Retinal pigment epithelial cell (primary cell): ENCODE measurements around the gene ANKS1B.

ENCODE experiments used
- DNase-seq: peaks from one replicate; pipeline ENCODE4 v3.0.0-alpha.2; 2010; ENCODE audit warnings: low read depth
- H3K4me3 ChIP-seq: 2 replicates; pipeline ENCODE4 v1.5.1; 2011; ENCODE audit warnings: mild to moderate bottlenecking, low read length, control low read depth, moderate library complexity
- CTCF ChIP-seq: conservative IDR thresholded peaks from 2 replicates; pipeline ENCODE4 v1.5.1; 2011; ENCODE audit warnings: low read depth, low read length, control low read depth, inconsistent platforms

Gene ANKS1B

DNA sequence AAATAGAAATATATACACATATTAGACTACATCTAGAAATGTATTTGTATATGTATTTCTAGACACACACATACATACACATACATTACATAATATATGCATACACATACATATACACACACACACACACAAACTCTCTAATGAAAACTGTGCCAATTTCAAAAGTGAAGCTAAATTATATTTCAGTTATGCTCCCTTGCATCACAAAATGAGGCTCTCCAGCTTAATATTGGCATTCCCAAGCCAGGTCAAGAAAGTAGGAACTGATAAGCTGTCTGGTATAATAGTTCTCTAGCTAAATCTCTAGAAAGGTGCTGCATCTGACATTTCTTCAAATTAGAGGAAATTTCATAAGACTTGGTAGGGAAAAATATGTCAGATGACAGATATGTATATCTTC lies 280.3 kb downstream of the ANKS1B start:
- DNase-seq, result no peak
- H3K4me3 ChIP-seq, result no peak overlapping the region
- TF ChIP-seq CTCF, result no peak

DNA sequence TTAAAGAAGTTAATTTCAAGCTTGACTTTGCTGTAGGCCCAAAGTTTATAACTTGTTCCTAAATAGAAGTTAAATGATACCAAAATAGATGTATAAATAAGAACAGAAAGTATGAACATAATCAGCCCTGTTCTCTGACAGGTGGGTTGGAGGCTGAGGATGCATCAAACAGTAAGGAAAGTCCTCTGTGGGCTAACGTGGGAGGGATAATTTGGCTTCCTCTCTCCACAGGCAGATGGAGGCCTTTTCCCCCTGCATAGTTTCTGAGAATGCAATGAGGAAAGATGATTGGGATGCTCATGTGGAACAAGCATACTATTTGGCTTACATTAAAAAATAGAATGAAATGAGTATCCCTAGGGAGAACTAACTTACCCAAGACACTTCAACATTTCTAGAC lies 280.7 kb downstream of the ANKS1B start:
- no peak for DNase-seq
- no peak for TF ChIP-seq CTCF
- H3K4me3 ChIP-seq, result no peak overlapping the region

DNA sequence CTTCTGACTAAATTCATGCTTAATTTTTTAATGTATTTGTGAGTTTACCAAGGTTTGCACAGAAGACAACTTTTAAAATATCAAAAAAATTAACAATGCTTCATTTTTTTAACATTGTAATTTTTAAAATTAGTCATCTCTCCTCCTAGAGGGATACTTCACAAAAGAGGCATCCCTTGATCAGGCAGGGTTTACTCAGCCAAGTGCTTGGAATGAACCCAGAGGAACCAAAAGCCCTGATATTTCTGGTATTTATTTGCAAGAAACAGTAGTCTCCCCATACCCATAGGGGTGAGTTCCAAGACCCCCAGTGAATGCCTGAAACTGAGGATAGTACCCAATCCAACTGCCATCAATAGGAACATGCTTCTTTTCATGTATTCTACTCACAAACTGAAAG lies 284.7 kb downstream of the ANKS1B start:
- TF ChIP-seq CTCF, result no peak
- DNase-seq, result no peak

GRCh38 chr12:99695050-99695449 lies 289.7 kb downstream of the ANKS1B start:
- DNase-seq, result no peak
- H3K4me3 ChIP-seq, result no peak overlapping the region
- TF ChIP-seq CTCF, result no peak

More for the DNA sequence above, 284.7 kb downstream of the ANKS1B start:
- H3K4me3 ChIP-seq, result no peak overlapping the region

GRCh38 chr12:99686142-99686541 lies 298.6 kb downstream of the ANKS1B start:
- TF ChIP-seq CTCF, result no peak
- H3K4me3 ChIP-seq, result no peak overlapping the region
- DNase-seq, result no peak

GRCh38 chr12:99680276-99680675 lies 304.5 kb downstream of the ANKS1B start:
- no peak for TF ChIP-seq CTCF
- no peak for DNase-seq

DNA sequence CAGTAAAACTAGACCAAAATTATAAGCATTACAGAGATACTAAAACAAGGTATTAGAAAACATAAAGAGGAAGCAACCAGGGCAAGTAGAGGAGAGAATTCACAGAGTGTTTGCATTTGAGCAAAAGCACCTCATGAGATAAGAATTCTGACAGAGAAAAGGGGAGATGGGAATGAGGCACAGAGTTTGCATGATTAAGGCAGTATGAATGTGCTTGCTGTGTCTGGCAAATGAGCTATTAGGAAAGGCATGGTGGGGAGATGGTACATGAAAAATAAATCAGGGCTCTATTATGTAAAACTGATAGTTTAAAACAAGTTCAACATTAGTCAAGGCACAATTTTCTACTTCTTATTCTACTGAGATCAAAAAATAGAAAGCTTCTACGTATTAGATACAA lies 314.1 kb downstream of the ANKS1B start:
- no peak overlapping the region for H3K4me3 ChIP-seq
- no peak for DNase-seq
- no peak for TF ChIP-seq CTCF

More at GRCh38 chr12:99680276-99680675, 304.5 kb downstream of the ANKS1B start:
- no peak overlapping the region for H3K4me3 ChIP-seq
